ENCODE measurements around the gene ABCA9. TPM values are rescaled to one million over a fixed set of nuclear protein-coding genes. Genes with fewer than 3 reads are reported as not detected.

The ABCA9 gene
- total RNA-seq, 1 experiment from 2014 or later = not detected

- Mint-ChIP-seq H3K36me3 (ENCODE audit: insufficient read depth, unreplicated experiment) (no peaks in the 10 kb centered on the region), H3K4me1 (ENCODE audit: low read depth, unreplicated experiment) (no peaks in the 10 kb centered on the region), H3K4me3 (ENCODE audit: low read depth, unreplicated experiment) (no peak overlapping the region), H3K9me3 (ENCODE audit: low read depth, unreplicated experiment) (no peaks in the 10 kb centered on the region), H3K27me3 (ENCODE audit: unreplicated experiment) (no peaks in the 10 kb centered on the region), H3K27ac (ENCODE audit: unreplicated experiment) (no peak overlapping the region)
- no TSS peak for BruUV-seq (replicated peaks)
- no peak for DNase-seq
- intact Hi-C loops (cut with micrococcal nuclease; ENCODE audit: unreplicated experiment) = no loop called here
- TF ChIP-seq CTCF (IDR thresholded peaks at IDR 0.05; ENCODE audit: unreplicated experiment) = no peak
- CTCF ChIA-PET = no interaction called here
Measured at GRCh38 chr17:68927516-68927915, 133.2 kb downstream of the ABCA9 start.

- intact Hi-C loops (cut with micrococcal nuclease; ENCODE audit: unreplicated experiment) = no loop called here
- H3K4me3 Mint-ChIP-seq (ENCODE audit: low read depth, unreplicated experiment) = no peak overlapping the region
Measured at GRCh38 chr17:68924793-68925720, 135.7 kb downstream of the ABCA9 start.

More at GRCh38 chr17:68924793-68925720, 135.7 kb downstream of the ABCA9 start:
- BruUV-seq (replicated peaks) = no TSS peak
- Mint-ChIP-seq H3K36me3 (ENCODE audit: insufficient read depth, unreplicated experiment) (no peaks in the 10 kb centered on the region), H3K27ac (ENCODE audit: unreplicated experiment) (no peak overlapping the region), H3K27me3 (ENCODE audit: unreplicated experiment) (no peaks in the 10 kb centered on the region), H3K4me1 (ENCODE audit: low read depth, unreplicated experiment) (no peaks in the 10 kb centered on the region), H3K9me3 (ENCODE audit: low read depth, unreplicated experiment) (peaks cover under 1% of the 10 kb centered on the region)
- CTCF ChIA-PET = no interaction called here
- DNase-seq = no peak
- TF ChIP-seq CTCF (IDR thresholded peaks at IDR 0.05; ENCODE audit: unreplicated experiment) = no peak

Small RNA genes lying within 50 kb of the gene (microRNA-seq; reads per million reads assigned to microRNA genes)
- not detected for gene MIR4524A
- gene MIR4524B = not detected

Other genes starting within 250 kb of the ABCA9 start
- gene ABCA8, start 105.5 kb downstream of the ABCA9 start, total RNA-seq (2022) = not detected in 2 replicates
- gene ABCA6, start 81.0 kb upstream of the ABCA9 start, total RNA-seq (2022) = 0.44 TPM in 1 of 2 replicates, not detected in the other
- gene ABCA10, start 167.9 kb upstream of the ABCA9 start, total RNA-seq (2022) = 0.17 and 0.28 TPM in 2 replicates